Smooth muscle cell (in vitro differentiated cells): ENCODE measurements around the gene ANP32A. TPM values are rescaled to one million over a fixed set of nuclear protein-coding genes. Genes with fewer than 3 reads are reported as not detected.
A peak's percentile ranks its signal among the peaks of the same experiment; 100 is the strongest.

ENCODE experiments used
- DNase-seq: peaks from one replicate; lab custom pipeline; 2025; ENCODE audit not compliant: unreplicated experiment; lab: John Stamatoyannopoulos, UW
- H2AFZ ChIP-seq: fragments of 200-600 bp; sonication (generic); 2 replicates; pipeline ENCODE4 v1.6.0; 2016; ENCODE audit warnings: antibody characterized with exemption, low read depth, mild to moderate bottlenecking
- H3F3A ChIP-seq: fragments of 200-600 bp; sonication (generic); 2 replicates; pipeline ENCODE4 v1.6.0; 2017; ENCODE audit warnings: antibody characterized with exemption, low read depth
- H3K27ac ChIP-seq: fragments of 200-600 bp; sonication (generic); 2 replicates; pipeline ENCODE4 v1.5.1; 2016; ENCODE audit warnings: low read depth, mild to moderate bottlenecking
- H3K27me3 ChIP-seq: fragments of 200-600 bp; sonication (generic); 2 replicates; pipeline ENCODE4 v1.6.1; 2016; ENCODE audit warnings: low read depth, mild to moderate bottlenecking
- H3K36me3 ChIP-seq: fragments of 200-600 bp; sonication (generic); 2 replicates; pipeline ENCODE4 v1.5.1; 2016; ENCODE audit warnings: low read depth
- H3K4me1 ChIP-seq: fragments of 200-600 bp; sonication (generic); 2 replicates; pipeline ENCODE4 v1.5.1; 2016; ENCODE audit warnings: low read depth
- H3K4me2 ChIP-seq: fragments of 200-600 bp; sonication (generic); 2 replicates; pipeline ENCODE4 v1.6.0; 2016; ENCODE audit warnings: mild to moderate bottlenecking
- H3K4me3 ChIP-seq: fragments of 200-600 bp; sonication (generic); 2 replicates; pipeline ENCODE4 v1.5.1; 2016; ENCODE audit warnings: mild to moderate bottlenecking
- H3K79me2 ChIP-seq: fragments of 200-600 bp; sonication (generic); 2 replicates; pipeline ENCODE4 v1.6.0; 2016; ENCODE audit warnings: low read depth, mild to moderate bottlenecking
- H3K9ac ChIP-seq: fragments of 200-600 bp; sonication (generic); 2 replicates; pipeline ENCODE4 v1.6.0; 2016; ENCODE audit warnings: low read depth
- H3K9me3 ChIP-seq: fragments of 200-600 bp; sonication (generic); replicated peaks from 2 replicates; pipeline ENCODE4 v1.5.1; 2016; ENCODE audit warnings: low read depth
- H4K20me1 ChIP-seq: fragments of 200-600 bp; sonication (generic); 2 replicates; pipeline ENCODE4 v1.6.0; 2016; ENCODE audit warnings: low read depth
- CTCF ChIP-seq: fragments of 200-600 bp; sonication (generic); IDR thresholded peaks from 2 replicates; pipeline ENCODE4 v1.5.1; 2017; ENCODE audit warnings: borderline replicate concordance, mild to moderate bottlenecking, antibody characterized with exemption; ENCODE audit not compliant: insufficient read depth, poor library complexity, severe bottlenecking
- WGBS: methylation state at CpG from one replicate; pipeline ENCODE4 v1.1.7; 2016; ENCODE audit warnings: low lambda C conversion rate; 5-methylcytosine and 5-hydroxymethylcytosine counted together
- polyA plus RNA-seq: library from polyadenylated mRNA; unstranded; fragments of >200 nt; fragmentation: Nextera tagmentation; extraction: Ambion mirVana; gene quantifications from 2 replicates; pipeline ENCODE4 v1.2.1, GENCODE V29; 2016
- total RNA-seq: library from RNA; depleted of rRNA; stranded (reverse); fragments of >200 nt; gene quantifications from 2 replicates; pipeline ENCODE4 v1.2.3, GENCODE V29; 2014

ANP32A gene
- total and polyA plus RNA-seq, 2 experiments from 2014 or later, result 63.1 to 93.7 TPM

DNA sequence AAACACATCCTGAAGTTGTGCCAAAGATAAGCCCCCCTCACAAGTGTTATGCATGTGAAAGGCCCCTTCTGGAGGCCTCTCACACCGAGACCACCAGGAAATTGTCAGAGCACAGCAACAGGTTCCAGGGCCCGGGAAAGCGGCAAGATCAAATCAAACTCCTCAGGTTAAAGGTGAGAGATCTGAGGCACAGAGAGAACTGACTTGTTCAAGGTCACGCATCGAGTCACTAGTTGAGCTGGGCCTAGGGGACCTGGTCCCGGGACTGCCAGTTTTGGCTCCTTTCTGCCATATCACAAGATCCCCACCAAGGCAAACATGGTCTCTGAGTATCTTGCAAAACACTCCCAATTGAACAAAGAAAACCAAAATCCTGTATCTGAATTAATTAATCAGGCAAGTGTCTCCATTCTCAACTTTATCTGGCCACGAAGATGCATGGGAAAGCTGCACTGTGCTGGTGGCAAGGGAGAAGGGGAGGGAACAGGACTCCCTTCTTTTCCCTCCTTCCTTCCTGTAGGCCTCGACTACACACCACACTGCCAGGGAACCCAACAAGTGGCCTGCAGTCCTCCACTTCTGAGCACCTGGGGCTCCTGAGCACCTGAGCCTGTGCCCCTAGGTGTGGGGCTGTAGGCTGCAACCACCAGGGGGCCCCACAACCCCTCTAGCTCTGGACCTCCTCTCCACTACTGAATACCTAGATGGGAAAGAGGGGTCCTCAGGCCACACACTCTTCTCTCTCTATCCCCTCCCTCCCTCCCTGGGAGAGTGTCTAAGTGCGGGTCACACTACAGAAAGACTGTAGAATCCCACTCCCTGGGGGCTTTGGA is 37.3 kb downstream of the ANP32A start:
- H3K79me2 ChIP-seq, result peaks cover 11% of the 10 kb centered on the region

GRCh38 chr15:68782589-68783161 is 38.0 kb downstream of the ANP32A start:
- Histone ChIP-seq H3K27ac (no peak overlapping the region), H3F3A (peaks cover 2% of the 10 kb centered on the region), H3K79me2 (peaks cover 7% of the 10 kb centered on the region), H4K20me1 (peaks cover 60% of the 10 kb centered on the region), H3K4me1 (no peaks in the 10 kb centered on the region), H3K4me3 (no peak overlapping the region), H3K9me3 (no peaks in the 10 kb centered on the region), H3K9ac (no peak overlapping the region), H3K36me3 (peaks cover 4% of the 10 kb centered on the region), H3K4me2 (no peak overlapping the region), H2AFZ (no peak overlapping the region), H3K27me3 (no peaks in the 10 kb centered on the region)
- DNase-seq, result no peak
- TF ChIP-seq CTCF, result no peak
- WGBS, result 96% methylated on average over 12 of the region's 12 CpGs

More for the DNA sequence above, 37.3 kb downstream of the ANP32A start:
- H3F3A ChIP-seq, result no peaks in the 10 kb centered on the region
- peaks cover 68% of the 10 kb centered on the region for H4K20me1 ChIP-seq
- H3K9ac ChIP-seq, result no peak overlapping the region
- no peak overlapping the region for H2AFZ ChIP-seq
- H3K4me2 ChIP-seq, result no peak overlapping the region
- peak; percentile 51 for TF ChIP-seq CTCF
- H3K4me3 ChIP-seq, result no peak overlapping the region
- H3K9me3 ChIP-seq, result no peaks in the 10 kb centered on the region
- peaks cover 4% of the 10 kb centered on the region for H3K36me3 ChIP-seq
- no peaks in the 10 kb centered on the region for H3K27me3 ChIP-seq
- no peaks in the 10 kb centered on the region for H3K4me1 ChIP-seq
- 99% methylated on average over 9 of the region's 9 CpGs for WGBS
- DNase-seq, result no peak
- H3K27ac ChIP-seq, result no peak overlapping the region

DNA sequence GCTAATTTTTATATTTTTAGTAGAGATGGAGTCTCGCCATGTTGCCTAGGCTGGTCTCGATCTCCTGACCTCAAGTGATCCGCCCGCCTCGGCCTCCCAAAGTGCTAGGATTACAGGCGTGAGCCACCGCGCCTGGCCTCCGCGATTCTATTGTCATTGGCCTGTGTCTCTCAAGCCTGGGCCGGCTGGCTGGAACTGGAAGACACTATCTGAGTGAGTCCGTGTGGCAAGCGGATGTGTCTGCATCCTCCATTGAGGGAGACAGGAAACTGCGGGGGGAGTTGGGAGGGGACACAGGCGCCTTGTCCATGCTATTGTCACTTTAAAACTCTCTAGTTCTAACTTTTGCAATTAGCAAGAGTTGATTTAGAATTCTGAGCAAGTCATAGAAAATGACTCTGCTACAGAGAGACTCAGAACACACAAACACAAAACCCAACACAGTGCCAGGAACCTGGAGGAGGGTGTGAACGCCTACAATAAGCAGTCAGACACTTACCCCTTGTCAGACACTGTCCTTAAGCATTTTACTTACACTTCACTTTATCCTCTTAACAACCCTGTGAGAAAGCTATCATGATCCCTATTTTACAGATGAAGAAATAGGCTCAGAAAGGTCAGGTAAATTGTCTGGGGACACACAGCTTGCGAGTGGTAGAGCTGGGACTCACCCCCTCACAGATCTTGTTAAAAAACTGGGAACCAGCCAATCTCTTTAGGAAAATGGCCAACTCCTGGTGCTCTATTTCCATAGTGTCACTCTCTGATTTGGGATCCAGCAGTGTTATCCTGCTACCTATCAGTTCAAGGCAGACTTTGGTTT is 38.7 kb downstream of the ANP32A start:
- Histone ChIP-seq H3K4me3 (no peak overlapping the region), H3K36me3 (peaks cover 4% of the 10 kb centered on the region), H2AFZ (no peak overlapping the region), H3K27me3 (no peaks in the 10 kb centered on the region), H3F3A (peaks cover 3% of the 10 kb centered on the region), H3K4me2 (no peak overlapping the region), H3K4me1 (no peaks in the 10 kb centered on the region), H3K79me2 (peaks cover 7% of the 10 kb centered on the region), H3K27ac (no peak overlapping the region), H3K9ac (no peak overlapping the region), H3K9me3 (no peaks in the 10 kb centered on the region), H4K20me1 (peaks cover 53% of the 10 kb centered on the region)
- TF ChIP-seq CTCF, result no peak
- 91% methylated on average over 17 of the region's 17 CpGs for WGBS
- DNase-seq, result no peak
